NCI-H1048 (cell line): ENCODE measurements around the gene CTBP2.

Source experiments
- DNase-seq: peaks from one replicate; lab custom pipeline; 2025; lab: John Stamatoyannopoulos, UW

The CTBP2 gene

DNA sequence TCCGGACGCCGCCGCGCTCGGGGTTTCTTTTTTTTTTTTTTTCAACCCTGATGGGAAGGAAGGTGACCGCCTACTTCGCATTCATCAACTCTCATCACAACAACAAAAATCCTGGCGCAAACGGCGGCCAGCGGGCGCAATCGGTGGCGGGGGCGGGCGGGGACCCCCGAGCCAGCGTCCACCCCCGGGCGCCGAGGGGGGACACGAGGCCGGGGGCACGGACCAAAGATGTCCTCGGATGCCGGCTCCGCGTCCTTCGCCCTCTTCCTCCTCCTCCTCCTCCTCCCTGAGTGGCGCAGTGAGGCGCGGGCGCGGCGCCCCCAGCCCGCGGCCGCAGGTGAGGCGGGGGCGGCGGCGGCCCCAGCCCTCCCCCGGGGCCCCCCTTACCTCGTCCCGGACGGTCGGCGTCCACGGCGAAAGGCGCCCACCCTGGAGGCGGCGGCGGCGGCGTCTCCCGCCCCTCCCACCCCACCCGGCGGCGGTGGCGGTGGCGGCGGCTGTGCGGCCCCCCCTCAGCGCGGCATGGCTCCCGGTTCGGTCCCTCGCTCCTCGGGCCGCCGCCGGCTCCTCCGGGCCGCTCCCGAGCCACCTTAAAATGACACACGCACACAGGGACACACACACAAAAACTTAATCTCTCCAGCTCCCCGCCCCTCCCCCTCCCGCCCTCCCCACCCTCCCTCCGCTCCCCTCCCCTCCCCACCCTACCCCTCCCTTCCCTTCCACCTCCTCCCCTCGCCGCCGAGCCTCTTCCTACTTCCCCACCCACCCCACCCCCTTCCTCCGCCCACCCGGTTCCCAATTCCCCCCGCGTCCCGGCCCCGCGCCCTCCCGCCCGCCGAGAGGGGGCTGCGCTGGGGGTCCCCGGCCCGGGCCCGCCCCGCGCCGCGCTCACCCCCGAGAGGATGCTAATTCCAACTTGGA, at the start of gene CTBP2:
CTBP2 (minus strand) TSS at position 632 of the 924 bp plus-strand sequence.
- no peak for DNase-seq

DNA sequence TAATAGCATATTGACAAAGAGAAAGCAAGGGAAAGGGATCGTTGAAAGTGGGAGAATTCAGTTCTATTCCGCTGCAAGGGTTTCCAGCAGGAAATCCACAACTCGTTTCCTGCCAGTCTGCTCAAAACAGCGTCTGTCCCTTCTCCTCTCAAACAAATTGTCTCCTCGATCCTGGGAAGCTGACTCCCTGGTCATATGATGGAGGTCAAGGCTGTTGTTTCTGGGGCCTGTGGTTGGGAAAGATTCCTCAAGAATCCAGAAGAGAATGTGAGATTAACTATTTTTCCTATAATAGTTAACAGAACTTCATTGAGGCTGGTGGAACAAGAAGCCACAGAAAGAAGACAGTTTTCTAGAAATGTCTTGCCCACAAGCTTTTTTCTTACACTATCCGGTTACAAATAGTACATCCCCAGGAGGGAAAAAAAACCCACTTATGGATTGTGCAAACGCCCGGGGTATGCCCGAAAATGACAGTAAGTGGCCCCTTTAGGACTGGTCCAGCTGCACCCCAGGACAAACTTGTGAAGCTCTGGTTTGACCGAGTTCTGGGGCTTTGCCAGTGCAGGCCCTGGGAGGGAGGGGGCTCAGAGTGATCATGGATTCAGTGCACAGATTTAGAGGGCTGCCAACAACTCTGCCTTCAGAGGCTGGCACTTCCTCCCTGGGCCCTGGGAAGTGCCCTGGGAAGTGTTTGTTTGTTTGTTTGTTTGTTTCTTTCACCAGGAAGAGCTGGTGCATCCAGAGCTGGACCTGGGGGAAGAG, 49.4 kb upstream of the CTBP2 start:
- DNase-seq = no peak

DNA sequence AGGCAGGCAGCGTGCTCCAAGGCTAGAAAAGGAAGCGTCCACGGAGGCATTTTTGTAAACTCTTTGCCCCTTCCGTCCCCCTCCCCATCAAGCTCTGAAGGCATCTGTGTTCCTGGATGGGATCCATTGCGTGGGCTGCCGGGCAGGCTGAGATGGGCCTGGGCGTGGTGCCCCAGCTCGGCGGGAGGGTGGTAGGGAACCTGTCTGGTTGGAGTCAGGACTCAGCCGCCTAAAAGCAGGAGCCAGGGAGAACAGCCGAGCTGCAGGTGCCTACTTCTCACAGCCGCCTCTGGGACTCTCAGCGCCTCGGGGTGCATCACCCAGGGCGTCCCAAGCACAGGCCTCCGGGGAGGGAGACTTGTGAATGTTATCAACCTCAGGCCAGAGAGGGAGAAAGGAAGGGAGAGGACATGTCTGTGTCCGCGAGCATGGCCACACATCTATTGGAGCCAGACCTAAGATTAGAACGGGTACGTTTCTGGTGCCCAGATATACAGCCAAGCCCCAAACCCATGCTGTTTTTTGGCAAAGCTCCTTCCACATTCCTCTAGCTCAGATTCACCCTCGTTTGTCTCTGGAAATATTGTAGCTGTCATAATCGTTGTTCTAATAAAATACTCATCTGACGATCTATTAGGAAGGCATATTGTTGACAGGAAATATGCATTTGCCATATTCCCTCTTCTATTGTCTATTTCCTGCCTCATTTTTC, 48.6 kb upstream of the CTBP2 start:
- no peak for DNase-seq

DNA sequence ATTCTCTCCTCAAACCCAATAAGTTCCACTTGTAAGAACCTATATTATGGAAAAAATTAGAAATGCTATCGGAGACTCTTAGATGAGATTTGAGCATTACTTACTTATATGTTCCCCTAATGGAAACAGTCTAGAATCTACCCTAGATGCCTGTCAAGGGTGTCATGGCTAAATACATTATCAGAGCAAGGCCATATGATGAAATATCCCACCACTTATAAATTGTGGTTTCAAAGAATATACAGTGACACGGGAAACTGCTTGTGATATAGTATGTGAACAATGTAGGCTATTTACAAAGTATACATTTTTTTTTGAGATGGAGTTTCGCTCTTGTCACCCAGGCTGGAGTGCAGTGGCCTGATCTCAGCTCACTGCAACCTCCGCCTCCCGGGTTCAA, 46.3 kb upstream of the CTBP2 start:
- DNase-seq = no peak

DNA sequence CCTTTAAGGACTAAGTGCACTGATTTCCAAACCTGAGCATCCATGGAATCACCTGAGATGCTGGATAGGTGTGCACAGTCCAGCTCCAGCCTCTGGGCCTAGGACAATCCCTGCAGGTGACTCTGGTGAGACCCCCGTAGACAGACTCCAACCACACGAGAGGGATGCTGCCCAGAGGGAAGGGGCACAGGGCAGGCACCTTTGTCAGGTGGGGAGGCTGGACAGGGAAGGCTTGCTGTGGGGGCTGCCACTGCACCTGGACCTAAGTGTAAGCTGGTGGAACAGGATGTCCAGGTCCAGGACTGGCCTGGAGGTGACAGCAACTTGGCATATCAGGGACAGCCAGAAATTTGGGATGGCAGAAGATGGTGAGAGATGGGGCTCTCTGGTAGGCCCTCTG, 45.1 kb upstream of the CTBP2 start:
- DNase-seq = no peak

DNA sequence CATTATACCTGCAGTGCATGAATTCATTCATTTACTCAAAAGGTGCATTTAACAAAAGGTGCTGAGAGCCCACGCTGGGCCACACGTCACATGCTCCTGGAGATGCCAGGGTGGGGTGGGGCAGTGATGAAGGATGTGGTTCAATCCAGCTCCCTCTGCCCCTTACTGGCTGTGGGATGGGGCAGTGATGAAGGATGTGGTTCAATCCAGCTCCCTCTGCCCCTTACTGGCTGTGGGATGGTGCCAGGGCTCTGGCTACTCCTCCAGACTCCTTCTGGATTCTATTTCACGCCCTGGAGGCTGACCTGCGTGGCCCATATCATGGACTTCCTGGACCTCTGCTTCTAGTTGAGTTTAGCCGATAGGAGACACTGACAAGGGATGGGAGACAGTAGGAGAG, 44.0 kb upstream of the CTBP2 start:
- no peak for DNase-seq

DNA sequence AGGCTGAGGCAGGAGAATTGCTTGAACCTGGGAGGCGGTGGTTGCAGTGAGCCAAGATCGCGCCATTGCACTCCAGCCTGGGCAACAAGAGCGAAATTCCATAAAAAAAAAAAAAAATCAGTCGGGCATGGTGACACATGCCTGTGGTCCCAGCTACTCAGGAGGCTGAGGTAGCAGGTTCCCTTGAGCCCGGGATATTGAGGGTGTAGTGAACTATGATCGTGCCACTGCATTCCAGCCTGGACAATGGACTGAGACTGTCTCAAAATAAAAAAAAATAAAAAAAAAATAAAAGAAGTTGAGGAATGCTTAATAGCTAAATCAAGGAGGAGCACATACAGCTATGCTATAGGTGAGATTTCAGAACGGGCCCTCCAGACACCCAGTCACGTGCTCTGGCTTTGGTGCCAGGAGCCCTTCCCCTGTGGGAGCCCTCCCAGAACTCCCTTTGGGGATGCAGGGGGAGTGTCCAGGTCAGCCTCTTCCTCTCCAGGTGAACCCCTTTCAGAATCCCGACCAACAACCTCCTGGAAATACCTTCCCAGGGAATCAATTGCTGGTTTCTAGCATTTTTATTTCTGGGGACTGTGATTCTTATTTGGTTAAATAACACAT, 42.9 kb upstream of the CTBP2 start:
- no peak for DNase-seq

DNA sequence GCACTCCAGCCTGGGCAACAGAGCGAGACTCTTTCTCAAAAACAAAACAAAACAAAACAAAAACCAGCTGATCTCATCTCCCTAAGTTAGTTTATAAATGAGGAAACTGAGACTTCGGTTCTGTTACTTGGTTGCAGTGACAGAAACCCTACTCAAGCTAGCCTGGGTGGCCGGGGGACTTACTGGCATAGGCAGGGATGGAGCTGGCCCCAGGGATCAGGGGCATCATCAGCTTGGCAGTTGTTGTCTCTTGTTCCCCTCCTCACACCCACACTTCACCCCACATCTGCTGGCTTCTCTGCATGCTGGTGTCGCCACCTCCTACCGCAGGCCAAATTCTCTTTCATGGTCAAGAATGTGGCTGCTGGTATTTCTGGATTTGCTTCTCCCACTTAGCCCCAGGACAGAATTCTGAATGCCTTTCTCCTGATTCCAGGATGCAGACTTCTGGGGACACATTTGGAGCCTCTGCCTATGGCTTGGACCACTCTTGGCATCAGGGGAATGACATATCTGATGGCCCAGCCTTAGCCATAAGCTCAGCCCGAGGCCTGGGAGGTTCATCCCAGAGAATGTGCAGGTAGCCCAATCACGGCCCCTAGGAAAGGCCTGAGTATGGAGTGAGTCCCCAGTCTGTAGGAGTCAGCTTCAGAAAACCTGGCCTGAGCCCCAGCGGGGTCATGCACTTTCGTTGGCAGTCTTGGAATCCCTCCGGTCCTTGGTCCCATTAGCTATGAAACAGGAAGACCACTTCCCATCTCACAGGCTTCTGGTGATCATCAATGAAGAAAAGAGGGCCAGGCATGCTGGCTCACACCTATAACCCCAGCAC, 41.6 kb upstream of the CTBP2 start:
- no peak for DNase-seq

DNA sequence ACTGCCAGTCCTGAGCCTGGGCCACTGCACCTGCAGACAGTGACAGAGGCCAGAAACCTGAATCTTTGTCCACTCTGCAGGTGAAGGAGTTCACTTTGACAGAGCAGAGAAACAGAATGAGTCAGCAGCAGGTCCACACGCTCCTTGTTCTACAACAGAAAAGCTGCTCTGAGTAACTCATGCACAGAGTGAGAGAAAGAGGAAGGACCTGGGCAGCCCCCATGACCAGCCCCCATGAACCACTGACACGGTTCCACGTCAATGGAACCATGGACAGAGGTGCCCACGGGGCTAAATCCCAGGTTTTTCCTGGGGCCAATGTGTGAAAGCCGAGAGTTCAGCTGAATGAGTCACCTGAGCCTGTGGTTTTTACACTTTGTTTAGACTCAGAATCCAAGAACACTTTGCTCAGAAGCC, 40.8 kb upstream of the CTBP2 start:
- no peak for DNase-seq

DNA sequence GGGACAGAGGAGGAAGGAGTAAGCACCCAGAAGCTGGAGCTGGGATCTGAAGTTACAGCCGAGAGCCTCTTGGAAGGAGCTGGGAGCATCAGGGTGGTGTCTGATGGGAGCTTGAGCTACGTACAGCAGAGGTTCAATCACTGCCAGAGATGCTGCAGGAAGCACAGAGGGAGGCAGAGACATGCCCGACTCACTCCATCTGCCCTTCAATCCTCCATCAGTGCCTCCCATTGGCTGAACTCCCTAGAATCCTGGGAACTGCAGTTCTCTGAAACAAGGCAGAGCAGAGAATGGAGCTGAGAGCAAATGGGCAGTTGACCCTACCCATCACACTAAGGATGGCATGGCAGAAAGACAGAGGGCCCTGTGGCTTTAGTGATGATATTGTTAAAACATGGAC, 40.0 kb upstream of the CTBP2 start:
- DNase-seq = no peak

DNA sequence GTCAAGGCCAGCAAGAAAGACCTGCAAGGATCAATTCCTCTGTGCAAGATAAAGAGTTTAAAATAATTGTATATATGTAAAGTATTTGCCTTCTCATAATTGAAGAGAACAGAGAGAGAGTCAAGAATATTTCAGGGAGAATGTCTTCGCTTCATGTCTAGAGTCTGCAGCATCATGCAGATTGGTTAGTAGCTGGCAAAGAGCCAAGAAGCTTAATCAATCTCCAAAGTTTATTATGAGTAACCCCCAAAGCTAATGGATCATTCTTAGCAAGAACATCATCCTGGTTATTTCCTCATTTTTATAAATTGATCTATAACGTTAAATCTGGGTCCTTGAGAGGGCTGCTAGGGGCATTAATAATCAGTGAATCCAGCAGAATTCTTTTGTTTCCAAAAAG, 38.9 kb upstream of the CTBP2 start:
- no peak for DNase-seq

DNA sequence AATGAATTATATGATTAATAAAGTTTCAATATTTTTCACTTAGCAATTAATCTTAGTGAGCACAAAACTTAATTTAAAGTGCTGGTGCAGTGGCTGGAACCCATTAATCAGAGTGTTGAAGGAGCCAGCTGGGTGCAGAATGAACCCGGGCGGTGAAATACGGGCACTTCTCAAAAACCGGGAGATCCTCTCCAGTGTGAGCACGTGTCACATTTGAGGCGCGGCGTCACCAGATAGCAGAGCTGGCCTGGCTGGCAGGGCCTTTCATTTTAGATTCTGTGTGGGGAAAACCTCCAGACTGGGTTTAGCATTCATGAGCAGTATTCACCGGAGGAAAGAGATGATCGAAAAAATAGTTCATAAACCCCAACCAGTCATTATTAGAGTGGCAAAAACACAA, 34.5 kb upstream of the CTBP2 start:
- no peak for DNase-seq

DNA sequence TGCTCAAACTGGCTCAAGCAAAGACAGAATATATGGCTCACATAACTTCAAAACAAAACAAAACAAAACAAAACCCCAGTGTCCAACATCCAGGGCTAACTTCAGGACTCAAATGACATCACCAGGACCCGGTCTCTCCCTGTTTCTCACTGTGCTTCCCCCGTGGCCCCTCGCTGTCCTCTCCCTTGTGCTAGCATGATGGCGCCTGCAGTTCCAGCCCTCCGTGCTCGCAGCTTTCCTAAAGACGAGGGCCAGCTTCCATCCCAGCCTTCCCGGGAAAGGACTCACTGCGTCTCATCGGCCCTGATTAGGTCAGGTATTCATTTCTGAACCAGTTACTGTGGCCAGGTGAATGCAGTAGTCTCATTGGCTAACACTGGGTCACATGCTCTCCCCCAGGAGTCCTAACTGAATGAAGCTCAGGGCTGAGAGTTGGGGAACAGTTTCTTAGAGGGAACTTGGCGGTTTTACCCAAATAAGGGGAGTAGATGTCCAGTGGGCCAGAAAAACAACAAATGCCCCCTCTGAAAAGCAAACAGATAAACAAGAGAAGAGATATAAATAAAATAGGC, 33.0 kb upstream of the CTBP2 start:
- no peak for DNase-seq

DNA sequence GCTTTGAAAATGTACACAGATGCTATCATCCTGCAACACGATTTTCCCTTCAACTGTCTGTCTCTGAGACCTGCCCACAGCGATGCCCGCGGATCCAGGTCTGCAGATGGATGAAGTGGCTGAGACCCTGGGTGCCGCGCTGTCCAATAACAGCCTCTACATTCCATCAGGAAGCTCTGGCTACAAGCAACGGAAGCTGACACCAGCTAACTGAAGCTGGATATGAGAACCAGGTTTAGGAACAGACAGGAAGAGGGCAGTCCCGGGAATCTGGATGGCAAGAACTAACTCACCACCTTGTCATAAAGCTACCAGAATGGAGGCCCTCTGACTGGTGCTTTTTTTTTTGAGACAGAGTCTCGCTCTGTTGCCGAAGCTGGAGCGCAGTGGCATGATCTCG, 32.3 kb upstream of the CTBP2 start:
- DNase-seq = no peak

DNA sequence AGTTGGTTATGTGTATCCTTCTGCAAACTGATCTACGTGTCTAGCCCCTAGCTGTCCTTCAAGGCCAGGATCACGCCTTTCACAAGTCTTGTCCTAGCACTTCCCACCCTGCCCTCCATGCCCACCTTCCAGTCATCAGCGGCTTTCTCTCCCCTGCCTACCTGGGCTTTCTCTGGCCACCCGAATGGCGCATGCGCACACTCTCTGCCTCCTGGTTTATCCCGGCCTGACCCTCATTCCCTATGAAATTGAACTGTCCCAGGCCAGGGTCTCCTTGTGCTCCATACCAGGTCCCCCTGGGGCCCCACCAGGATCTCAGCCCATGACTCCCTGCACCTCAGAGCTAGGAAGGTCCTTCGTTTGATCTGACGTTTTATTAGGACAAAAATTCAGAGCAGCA, 31.6 kb upstream of the CTBP2 start:
- DNase-seq = no peak

DNA sequence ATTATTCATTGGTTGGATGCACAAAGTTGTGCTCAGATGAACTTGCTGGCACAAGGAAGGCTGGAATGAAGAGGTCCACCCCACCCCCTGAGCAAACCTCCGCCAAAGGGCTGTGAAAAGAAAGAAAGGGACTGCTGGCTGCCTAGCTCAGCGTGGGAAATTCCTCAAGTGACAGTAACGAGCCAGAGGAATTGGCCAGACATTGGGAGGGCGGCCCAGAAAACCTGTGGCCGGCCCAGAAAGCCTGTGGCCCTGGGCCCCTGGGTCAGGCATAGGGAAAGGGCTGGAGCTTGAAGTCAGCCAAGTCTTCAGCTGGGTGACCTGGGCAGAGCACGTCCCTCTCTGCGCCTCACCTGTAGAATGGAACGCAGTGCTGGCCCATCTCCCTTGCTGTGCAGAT, 30.6 kb upstream of the CTBP2 start:
- DNase-seq = no peak

DNA sequence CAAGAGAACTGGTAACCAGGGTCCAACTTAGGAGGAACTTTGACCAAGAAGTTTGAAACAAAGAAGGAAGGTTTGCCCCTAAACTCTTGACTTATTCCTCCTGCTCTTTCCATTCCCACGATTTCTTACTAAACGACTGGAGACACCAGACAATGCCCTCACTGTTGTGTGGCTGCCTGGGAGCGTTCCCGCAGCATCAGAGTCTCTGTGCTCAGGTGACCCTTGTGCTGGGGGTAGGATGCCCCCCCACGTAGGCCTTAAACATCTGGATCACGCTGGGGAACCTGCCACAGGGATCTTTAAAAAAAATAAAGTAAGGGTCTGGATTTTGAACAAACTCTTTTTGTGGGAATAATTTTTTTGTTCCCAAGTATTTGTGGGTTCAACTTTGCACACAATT, 30.1 kb upstream of the CTBP2 start:
- DNase-seq = no peak

DNA sequence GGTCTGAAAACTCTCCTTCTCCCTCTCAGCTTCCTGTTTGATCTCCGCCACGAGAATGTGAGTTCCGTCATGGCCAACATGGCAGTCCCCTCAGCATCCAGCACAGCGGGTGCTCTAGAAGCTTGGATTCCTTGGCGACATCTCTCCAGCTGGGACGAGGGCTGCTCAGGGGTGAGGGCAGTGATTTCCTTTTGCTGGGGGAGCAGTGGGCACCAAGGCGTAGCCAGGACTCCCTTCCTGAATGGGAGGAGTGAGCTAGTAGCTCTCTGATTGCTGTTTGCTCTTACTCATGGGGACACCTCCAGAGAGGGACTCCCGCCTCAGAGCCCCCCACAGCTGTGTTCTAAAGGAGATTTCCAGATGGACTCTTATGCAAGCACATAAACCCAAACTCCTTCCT, 28.8 kb upstream of the CTBP2 start:
- DNase-seq = no peak

DNA sequence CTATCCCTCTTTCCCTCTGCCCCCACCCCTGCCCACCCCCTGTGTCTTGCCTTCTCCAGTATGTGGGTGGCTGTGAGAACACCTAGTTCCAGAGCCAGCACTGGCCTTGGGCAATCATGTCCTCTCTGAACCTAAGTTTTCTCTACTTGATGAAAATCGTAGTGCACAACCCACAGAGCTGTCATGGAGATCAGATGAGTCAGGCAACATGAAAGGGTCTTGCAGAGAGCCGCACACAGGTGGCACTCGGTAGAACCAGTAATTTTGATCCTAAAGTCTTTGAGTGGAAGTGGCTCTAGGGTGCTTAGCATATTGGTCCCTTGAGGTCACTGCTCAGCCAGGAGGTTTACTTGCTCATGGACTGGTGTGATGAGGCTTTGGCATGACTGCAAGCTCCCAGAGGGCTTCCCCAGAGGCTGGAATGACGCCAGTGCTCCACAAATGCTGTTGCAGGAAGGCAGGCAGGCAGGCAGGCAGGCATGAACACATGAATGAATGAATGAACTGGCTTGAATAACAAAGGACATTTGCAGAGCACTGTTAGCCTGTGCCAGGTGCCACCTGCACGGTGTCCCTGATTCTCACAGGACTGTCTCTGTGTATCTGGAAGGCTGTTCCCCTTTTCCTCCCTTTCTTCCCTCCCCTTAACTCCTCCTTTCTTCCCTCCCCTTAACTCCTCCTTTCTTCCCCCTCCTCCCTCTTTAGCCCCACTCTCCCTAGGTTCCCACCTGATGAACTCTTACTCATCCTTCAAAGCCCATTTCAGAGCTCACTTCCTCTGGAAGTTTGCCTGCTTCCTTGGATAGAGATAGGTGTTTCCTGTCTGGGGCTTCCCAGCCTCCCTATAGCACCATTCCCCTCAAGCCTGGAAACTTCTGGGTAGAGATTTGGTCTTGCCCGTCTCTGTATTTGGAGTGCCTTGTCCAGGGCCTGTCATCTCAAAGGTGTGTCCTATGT, 27.2 kb upstream of the CTBP2 start:
- no peak for DNase-seq
